Muscle layer of colon (tissue), 2 donors: ENCODE measurements around the gene MAFG.
"Not testable (repeated sequence)": the region's sequence is repeated elsewhere in the genome, so short reads cannot be mapped to it uniquely, and the experiment has no call there.

Source experiments
- H3K27ac ChIP-seq: one replicate; pipeline ENCODE4 v1.7.0; 2013; ENCODE audit warnings: low read depth, mild to moderate bottlenecking, low read length, moderate library complexity
- H3K27me3 ChIP-seq, 2 donors: one replicate each; pipeline ENCODE4 v1.7.0; 2013; ENCODE audit warnings: low read length in 2 of 2, mild to moderate bottlenecking in 2 of 2; ENCODE audit not compliant: insufficient read depth in 2 of 2, control insufficient read depth in 1 of 2
- H3K36me3 ChIP-seq: one replicate; pipeline ENCODE4 v1.7.0; 2013; ENCODE audit warnings: mild to moderate bottlenecking, low read length; ENCODE audit not compliant: insufficient read depth
- H3K4me1 ChIP-seq: one replicate; pipeline ENCODE4 v1.7.0; 2013; ENCODE audit warnings: mild to moderate bottlenecking, low read length; ENCODE audit not compliant: insufficient read depth
- H3K4me3 ChIP-seq, 2 donors: one replicate each; pipeline ENCODE4 v1.7.0; 2013; ENCODE audit warnings: low read length in 2 of 2, low read depth in 1 of 2, mild to moderate bottlenecking in 1 of 2, moderate library complexity in 1 of 2
- H3K9ac ChIP-seq: one replicate; pipeline ENCODE4 v1.7.0; 2013; ENCODE audit warnings: low read length
- H3K9me3 ChIP-seq: one replicate; pipeline ENCODE4 v1.7.0; 2013; ENCODE audit warnings: mild to moderate bottlenecking, low read length
- donor health status: abdominal sarcoma.
- donor health status: Adenocarcinoma of cecum.

MAFG gene

DNA sequence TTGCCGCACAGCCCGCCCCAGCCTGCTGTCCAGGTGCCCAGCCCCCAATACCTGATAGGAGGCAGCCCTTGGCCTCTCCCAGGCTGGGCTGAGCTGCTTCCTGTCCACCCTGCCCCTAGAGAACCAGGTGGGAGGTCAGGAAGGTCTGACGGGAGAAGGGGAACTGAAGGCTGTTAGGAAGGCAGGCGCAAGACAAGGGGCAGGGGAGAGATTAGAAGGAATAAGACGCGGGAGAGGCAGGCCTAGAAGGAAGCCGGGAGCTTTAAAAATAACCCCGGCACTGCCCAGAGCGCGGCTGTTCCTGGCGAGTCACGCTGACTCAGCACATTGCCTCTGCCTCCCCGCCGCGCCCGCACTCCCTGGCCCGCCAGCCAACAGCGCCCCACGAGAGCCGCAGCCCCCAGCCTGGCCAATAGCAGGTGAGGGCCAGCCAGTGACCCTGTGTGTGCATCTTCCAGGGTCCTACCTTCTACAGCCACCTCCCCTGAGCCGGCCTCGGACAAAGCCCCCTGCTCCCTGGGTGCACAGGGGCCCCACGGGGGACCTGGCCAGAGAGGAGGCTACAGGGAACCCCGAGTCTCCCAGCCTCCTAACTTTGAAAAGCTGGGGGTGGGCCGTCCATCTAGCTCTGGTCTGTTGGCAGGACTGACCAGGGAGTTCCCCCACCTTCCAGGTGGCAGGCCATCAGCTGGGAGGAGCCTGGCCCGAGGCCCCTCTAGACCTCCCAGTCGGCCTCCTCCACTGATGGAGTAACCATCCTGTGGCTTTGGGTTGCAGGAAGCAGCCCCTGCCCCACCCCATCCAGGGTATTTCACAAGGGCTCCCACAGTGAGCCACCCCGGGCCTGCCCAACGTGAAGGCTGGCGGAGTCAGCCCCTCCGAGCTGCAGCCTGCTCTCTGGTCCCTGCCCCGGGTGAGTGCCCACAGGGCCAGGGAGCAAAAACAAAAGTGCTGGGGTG, 4.0 kb downstream of the MAFG start:
- Histone ChIP-seq H3K9ac (peak overlapping the region; percentile 27), H3K36me3 (peaks cover 32% of the 10 kb centered on the region), H3K27me3 (peaks cover 0 to 4% of the 10 kb centered on the region in 2 donors), H3K9me3 (no peaks in the 10 kb centered on the region), H3K4me3 (peak overlapping the region; percentile 18 to 27), H3K4me1 (peaks cover 44% of the 10 kb centered on the region), H3K27ac (peak overlapping the region; percentile 24)

DNA sequence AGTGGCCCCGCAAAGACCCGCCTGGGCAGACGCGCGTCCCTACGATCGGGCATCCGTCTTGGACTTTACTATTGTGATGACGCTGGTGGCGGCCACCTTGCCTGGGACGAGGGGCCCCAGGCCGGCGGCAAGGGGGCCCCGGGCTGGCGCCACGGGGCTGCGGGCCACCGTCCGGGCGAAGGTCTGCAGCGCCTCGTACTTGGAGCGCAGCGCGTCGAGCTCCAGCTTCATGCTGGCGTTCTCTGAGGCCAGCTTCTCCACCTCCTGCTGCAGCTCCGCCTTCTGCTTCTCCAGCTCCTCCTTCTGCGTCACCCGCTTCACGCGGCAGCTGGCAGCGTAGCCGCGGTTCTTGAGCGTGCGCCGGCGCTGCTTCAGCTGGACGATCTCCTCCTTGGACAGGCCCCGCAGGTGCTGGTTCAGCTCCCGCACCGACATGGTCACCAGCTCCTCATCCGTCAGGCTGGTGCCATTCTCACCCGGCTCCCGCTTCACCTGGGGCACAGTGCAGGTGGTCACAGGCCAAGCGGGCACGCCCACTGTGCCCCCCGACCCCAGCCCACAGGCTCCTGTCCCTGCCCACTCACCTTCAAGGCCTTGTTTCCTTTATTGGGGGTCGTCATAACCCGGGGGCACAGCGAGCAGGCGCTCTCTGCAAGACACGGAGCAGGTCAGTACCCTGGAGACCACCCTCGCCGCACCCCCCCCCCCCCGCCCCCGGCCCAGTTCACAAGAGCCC, 4.8 kb downstream of the MAFG start:
- Histone ChIP-seq H3K4me3 (peak overlapping the region in 1 of 2 donors; percentile 18), H3K36me3 (peaks cover 32% of the 10 kb centered on the region), H3K9ac (no peak overlapping the region), H3K9me3 (no peaks in the 10 kb centered on the region), H3K27ac (peak overlapping the region; percentile 24), H3K4me1 (peaks cover 38% of the 10 kb centered on the region), H3K27me3 (no peaks in the 10 kb centered on the region)

DNA sequence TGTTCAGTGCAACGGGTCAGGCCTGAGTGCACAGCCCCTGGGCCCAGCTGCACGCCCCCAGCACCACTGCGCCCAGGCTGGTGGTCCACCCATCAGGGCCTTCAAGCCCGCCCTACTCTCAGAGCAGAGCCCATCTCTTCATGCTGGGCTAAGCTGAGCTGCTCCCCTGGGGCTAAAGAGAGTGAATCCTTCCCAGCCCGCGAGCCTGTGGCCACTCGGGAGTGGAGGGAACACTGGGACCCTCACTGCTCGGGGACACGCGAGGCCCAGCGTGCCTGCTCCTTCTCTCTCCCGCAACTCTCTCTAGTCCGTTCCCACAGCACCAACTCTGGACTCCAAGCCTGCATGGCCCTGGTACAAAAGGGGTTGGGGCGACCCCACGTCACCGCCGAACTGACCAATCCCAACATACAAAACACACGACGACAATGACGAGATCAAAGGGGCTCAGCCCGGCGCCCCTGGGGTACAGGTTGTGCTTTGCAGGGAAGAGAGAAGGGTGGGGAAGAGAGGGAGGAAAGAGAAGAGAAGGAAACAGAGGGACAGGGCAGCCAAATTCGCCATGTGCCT, 5.5 kb downstream of the MAFG start:
- Histone ChIP-seq H3K4me3 (no peak overlapping the region), H3K4me1 (peaks cover 42% of the 10 kb centered on the region)

DNA sequence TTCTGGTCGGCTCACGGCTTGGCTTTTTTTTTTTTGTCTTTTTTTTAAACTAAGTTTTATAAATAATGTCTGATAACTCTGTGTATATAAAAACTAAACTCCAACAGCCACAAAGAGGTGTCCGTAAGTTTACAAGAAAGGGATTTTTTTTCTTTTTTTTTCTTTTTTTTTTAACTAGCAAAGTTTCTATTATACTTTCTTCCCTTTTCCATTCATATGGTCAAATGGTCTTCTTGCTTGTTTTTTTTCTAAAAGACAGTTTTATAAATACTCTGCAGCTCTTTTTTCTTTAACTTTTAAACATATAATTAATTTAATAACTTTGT, 6.0 kb downstream of the MAFG start:
- Histone ChIP-seq H3K9ac (no peak overlapping the region), H3K4me1 (peaks cover 47% of the 10 kb centered on the region), H3K9me3 (no peaks in the 10 kb centered on the region), H3K27ac (no peak overlapping the region), H3K4me3 (no peak overlapping the region), H3K36me3 (peaks cover 32% of the 10 kb centered on the region), H3K27me3 (no peaks in the 10 kb centered on the region)

More for the DNA sequence above, 5.5 kb downstream of the MAFG start:
- peaks cover 32% of the 10 kb centered on the region for H3K36me3 ChIP-seq
- no peaks in the 10 kb centered on the region for H3K27me3 ChIP-seq
- no peak overlapping the region for H3K9ac ChIP-seq
- H3K9me3 ChIP-seq = no peaks in the 10 kb centered on the region
- H3K27ac ChIP-seq = no peak overlapping the region

DNA sequence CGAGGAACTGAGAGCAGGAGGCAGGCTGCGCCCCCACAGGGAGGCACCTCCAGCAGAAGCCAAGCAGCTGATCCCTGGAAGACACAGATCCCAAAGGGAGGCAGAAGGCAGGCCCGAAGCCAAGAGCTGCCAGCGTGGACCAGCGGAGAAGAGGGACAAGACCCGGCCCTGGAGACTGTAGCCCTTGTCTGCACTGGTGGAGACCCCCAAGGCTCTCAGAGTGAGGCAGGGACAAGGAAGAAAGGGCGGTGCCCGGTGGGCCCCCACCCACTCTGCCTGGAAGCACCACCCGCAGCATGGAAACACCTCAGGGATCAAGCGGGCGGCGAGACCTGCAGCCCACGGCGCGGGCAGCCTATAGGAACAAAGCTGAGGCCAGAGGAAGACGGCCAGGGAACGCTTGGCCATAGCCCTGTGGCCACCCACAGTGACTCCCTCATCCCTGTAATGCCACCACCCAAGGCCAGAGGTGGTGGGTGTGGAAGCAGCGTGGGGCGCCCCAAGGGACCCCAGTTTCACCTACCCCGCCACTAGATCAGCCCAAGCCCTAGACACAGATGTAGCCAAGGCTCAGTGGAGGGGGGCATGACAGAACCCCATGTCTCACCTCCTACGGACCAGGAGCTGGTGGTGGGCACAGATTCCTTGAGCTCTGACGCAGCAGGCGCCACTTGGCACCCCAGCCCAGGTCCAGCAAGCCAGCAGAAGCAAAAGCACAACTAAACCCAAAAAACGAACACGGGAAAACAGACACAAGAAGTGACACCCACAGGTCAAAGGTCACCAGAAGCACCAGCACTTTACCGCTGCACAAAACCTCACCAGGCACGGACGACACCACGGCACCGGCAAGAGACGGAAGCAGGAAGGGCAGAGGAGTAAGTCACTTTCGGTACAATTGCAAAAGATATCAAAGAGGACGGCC, 6.7 kb downstream of the MAFG start:
- no peak overlapping the region for H3K9ac ChIP-seq

DNA sequence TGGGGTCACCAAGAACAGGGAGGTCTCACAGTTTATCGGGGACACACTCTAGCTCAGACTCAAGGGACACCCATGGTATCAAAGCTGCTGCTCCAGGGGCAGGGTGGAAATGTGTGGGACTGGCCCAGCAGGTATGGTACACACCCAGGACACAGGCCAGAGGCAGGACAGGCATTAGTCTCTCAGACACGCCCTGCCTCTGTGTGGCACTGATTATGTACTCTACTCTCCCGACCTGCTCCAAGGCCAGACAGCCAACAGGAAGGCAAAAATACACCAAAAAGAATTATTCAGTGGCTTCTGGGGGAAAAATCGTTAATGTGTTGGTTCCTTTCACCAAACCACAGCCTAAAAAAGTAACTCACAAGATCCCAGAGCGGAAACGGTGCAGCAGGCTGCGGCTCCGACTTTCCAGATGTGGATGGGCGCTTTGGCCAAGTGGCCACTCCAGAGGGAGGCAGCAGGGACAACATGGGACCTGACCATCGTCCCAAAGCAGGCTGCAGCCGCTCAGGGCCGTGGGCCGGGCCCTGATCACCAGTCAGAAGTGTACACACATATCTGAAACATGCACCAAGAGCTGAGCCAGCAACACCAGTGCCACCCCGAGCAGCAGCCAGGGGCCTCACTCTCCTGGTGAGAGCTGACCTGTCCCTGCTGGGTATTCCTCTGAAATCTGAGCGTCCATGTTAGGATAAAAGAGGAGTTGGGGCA, 8.5 kb downstream of the MAFG start:
- peaks cover 50% of the 10 kb centered on the region for H3K36me3 ChIP-seq
- no peak overlapping the region for H3K4me3 ChIP-seq
- H3K9me3 ChIP-seq = no peaks in the 10 kb centered on the region
- no peak overlapping the region for H3K27ac ChIP-seq
- H3K9ac ChIP-seq = no peak overlapping the region
- no peaks in the 10 kb centered on the region for H3K27me3 ChIP-seq
- H3K4me1 ChIP-seq = peaks cover 25% of the 10 kb centered on the region

More for the DNA sequence above, 6.7 kb downstream of the MAFG start:
- Histone ChIP-seq H3K36me3 (peaks cover 33% of the 10 kb centered on the region), H3K4me3 (no peak overlapping the region), H3K27ac (no peak overlapping the region), H3K27me3 (no peaks in the 10 kb centered on the region), H3K9me3 (no peaks in the 10 kb centered on the region), H3K4me1 (peaks cover 41% of the 10 kb centered on the region)

DNA sequence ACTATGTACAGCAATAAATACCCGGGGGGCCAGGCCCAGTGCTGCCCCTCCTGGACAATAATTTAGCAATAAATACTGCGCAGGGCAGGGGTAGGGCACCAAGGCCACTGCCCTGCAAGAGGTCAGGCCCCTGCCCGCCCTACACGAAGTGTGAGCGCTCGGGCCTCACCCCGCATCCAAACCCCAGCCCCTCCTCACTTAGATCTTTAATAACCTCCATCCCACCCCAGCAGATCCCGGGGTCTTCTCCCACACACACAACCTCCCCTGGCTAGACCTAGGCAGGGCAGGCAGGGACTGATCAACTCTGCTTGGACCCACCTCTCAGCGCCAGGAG, 9.2 kb downstream of the MAFG start:
- H3K9ac ChIP-seq, H3K27me3 ChIP-seq, H3K27ac ChIP-seq, H3K9me3 ChIP-seq: not testable (repeated sequence)
- Histone ChIP-seq H3K4me1 (peaks cover 20% of the 10 kb centered on the region), H3K36me3 (peaks cover 56% of the 10 kb centered on the region), H3K4me3 (peak overlapping the region; percentile 9 to 57)

DNA sequence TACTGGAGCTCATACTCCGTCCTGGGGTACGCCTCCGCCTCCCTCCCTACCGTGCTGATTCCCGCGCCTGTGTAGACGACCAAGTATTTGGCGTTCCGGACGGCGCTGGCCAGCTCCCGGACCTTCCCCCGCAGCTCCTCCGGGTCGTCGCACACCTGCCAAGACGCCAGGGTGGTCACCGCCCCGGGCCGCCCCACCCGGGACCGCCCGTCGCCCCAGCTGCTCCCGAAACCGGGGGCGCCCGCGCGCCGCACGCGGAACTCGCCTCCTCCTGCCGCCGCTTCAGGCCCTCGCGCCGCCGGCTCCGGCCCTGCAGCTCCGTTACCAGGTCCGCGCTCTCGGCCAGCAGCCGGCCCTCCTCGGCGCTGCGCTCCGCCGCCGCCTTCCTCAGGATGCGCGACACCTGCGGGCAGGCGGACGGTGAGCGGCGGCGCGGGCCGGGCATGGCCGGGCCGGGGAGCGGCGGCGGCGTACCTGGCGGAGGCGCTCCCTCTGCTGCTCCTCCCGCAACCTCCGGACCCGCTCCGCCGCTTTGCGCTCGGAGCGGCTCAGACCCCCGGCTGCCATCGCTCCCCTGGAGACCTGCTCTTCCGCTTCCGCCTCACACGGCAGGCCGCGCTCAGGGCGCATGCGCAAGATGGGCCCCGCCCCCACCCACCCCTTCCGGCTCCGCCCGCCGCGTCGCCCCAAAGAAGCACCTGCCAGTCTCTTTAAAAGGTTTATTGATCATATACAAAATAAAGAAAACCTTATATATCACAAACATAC, 9.8 kb downstream of the MAFG start, which contains the start of gene SIRT7:
Gene SIRT7, minus strand, starts transcription at position 612 of the 768 bp plus-strand sequence. Its CDS starts 45 bp downstream, at position 567.
- H3K4me3 ChIP-seq = peak within 1 kb of the TSS; percentile 44 to 57
- H3K9ac ChIP-seq = peak within 1 kb of the TSS; percentile 13
- peaks cover 20% of the 10 kb centered on the region for H3K4me1 ChIP-seq
- H3K9me3 ChIP-seq = no peaks in the 10 kb centered on the region
- H3K36me3 ChIP-seq = peaks cover 62% of the 10 kb centered on the region
- peak within 1 kb of the TSS; percentile 36 for H3K27ac ChIP-seq
- no peaks in the 10 kb centered on the region for H3K27me3 ChIP-seq

DNA sequence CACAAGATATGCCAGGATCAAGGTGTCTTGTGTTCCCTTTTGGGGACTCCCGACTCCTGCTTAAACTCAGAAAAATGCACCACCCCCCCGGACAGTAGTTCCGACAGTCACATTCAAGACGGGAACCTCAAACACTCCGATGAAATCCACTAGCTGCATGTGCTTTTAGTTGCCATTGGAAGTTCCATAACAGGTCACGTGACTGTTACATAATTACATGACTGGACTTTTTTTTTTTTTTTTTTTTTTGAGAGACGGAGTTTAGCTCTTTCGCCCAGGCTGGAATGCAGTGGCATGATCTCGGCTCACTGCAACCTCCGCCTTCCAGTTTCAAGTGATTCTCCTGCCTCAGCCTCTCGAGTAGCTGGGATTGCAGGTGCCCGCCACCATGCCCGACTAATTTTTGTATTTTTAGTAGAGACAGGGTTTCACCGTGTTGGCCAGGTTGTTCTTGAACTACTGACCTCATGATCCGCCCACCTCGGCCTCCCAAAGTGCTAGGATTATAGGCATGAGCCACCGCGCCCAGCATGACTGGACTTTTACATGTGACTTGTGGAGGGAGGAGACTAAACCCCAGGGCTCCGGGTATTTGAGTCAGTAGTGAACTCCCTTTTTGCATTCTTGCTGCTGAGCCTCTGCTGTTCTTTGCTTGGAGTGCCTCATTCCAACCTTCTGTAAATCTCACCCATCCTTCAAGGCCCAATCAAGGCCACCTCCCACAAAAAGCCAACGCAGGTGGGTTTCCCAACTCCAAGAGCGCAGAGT, 11.1 kb downstream of the MAFG start:
- Histone ChIP-seq H3K4me3 (peak overlapping the region in 1 of 2 donors; percentile 57), H3K27me3 (no peaks in the 10 kb centered on the region), H3K27ac (no peak overlapping the region), H3K9ac (no peak overlapping the region), H3K36me3 (peaks cover 64% of the 10 kb centered on the region), H3K9me3 (no peaks in the 10 kb centered on the region), H3K4me1 (peaks cover 16% of the 10 kb centered on the region)
